Right lobe of liver (tissue), 4 donors: ENCODE data around the gene ZNF282.

Source experiments
- POLR2A ChIP-seq: fragments of 450-650 bp; IDR thresholded peaks from one replicate; pipeline ENCODE4 v1.6.1; 2017; ENCODE audit warnings: antibody characterized with exemption, mild to moderate bottlenecking
- TF ChIP-seq, protein P1 (sequence below), 4 donors: fragments of 200-600 bp in 3 of 4; fragments of 450-650 bp in 1 of 4; IDR thresholded peaks; one replicate each; pipeline versions ENCODE4 v1.5.1 to v1.8.0; 2016 to 2022; ENCODE audit warnings: antibody characterized with exemption in 4 of 4, mild to moderate bottlenecking in 2 of 4
- donor health status: DM: no; HTN: no; CAD: no.
- donor health status: DM: no; HTN: no; CAD: no.
- donor health status: DM: no; HTN: yes; CAD: no.

DNA sequence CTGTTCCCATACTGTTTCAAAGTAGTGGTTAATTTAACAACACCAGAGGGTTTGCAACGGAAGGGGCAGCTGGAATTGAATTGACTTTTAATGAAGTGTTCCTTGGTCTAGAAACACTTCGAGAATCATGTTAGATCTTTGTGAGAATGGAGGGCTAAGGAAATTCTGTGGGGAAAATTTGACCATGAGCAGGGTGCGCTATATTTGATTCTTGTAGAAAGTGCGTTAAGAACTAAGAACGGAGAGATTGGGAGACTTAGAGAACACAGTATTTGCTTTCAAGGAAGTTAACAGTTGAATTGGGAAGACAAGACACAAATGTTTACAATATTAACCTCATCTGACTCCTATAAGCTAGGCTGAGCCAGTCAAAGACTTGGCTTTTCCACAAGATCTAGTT lies 45.3 kb downstream of the ZNF282 start:
- TF ChIP-seq, protein P1, sequence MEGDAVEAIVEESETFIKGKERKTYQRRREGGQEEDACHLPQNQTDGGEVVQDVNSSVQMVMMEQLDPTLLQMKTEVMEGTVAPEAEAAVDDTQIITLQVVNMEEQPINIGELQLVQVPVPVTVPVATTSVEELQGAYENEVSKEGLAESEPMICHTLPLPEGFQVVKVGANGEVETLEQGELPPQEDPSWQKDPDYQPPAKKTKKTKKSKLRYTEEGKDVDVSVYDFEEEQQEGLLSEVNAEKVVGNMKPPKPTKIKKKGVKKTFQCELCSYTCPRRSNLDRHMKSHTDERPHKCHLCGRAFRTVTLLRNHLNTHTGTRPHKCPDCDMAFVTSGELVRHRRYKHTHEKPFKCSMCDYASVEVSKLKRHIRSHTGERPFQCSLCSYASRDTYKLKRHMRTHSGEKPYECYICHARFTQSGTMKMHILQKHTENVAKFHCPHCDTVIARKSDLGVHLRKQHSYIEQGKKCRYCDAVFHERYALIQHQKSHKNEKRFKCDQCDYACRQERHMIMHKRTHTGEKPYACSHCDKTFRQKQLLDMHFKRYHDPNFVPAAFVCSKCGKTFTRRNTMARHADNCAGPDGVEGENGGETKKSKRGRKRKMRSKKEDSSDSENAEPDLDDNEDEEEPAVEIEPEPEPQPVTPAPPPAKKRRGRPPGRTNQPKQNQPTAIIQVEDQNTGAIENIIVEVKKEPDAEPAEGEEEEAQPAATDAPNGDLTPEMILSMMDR (IDR thresholded peaks at IDR 0.05): no peak
- TF ChIP-seq POLR2A: no peak
